Mesenteric fat pad (tissue), 1 donor: ENCODE data around the gene FYN. TPM values are rescaled to one million over a fixed set of nuclear protein-coding genes. Genes with fewer than 3 reads are reported as not detected.

Source experiments
- DNase-seq: peaks from one replicate; pipeline ENCODE4 v3.0.0-alpha.2; 2020; ENCODE audit warnings: low spot score
- total RNA-seq: library from RNA; stranded (reverse); fragmentation: NEBNext Ultra II Directional; extraction: Animal tissue kit (Norgen Biotek cat#: 25700); gene quantifications from one replicate; pipeline ENCODE4 v1.2.1, GENCODE V29; 2021
- donor health status: DM: yes; HTN: yes; CAD: no.

FYN gene
- total RNA-seq, 1 donor from 2014 or later = 183 TPM

- no peak for DNase-seq
These were observed 64.0 kb downstream of the FYN start for GRCh38 chr6:111809264-111809663.

DNA sequence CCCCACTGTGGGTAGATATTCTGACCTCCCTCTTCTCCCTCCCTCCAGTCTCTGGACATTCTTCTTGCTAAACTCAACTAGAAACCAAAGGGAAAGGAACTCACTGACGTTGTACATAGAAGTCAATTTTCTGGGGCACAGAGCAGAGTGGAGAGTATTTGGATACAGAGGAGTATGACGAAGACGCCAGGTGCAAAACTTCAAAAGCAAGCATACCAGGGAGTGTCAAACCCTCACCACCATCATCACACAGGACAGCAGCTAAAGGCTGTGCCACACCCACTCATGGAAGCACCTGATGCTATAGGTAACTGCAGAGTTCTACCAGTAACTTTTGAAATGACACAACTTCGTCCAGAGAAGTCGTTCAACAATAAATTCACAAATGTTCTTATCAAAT lies 64.8 kb downstream of the FYN start:
- no peak for DNase-seq

DNA sequence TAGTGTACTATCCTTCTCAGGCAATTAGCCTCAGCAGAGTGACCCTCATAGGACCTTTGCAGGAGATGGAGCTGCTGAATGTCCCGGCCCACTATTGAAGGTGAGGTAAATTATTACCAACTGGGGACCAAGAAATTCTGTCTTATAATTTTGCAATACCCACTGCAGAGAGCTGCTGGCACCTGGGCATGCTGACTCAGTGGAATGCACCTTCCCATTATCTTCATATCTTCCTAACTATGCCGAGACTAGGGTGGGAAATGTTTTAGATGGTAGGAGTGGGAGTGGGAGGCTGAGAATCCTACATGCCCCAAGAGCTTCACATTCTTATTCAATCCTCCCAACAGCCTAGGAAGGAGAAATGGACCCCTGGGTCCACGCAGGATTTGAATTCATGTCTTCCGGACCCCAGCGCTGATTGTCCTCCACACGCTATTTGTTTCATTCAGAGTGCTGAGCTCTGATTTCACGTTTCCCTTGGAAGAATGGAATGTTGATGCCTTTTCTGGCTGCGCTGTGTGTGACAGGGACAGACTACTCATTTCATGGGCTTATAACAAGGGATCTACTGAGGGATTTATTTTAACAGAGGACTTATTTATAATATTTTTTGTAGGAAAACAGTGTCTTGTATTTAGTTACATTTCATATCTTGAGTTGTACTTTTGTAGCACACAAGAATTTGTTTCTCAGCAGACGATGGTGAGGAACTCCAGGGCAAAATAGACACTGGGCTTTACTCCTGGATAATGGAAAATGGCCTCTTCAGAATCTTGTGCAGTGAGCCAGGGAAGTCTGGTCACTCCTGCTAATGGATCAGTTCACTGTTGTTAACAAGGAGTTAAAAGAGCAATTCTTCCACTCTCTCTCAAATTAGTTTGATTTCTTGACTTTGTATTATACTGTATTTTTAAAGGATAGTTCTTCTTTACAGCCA lies 66.4 kb downstream of the FYN start:
- no peak for DNase-seq

DNA sequence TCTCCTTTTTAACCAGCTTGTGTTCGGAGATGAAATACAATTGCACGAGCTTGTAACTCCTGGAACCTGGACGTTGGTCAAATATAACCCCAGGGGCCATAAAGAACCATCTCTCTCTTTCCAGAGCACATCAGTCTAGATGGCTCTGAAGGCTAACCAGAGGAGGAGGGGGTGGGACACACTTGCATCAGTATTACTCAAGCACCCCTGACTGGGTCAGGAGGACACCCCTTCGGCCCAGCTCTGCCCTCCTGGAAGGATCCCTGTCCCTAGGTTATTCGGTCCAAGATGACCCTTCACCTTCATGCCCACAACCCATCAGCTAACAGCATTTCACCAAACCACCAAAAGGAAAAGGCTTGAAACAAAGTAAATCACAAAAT lies 67.1 kb downstream of the FYN start:
- no peak for DNase-seq

- DNase-seq = no peak
These were observed 67.6 kb downstream of the FYN start for GRCh38 chr6:111805511-111806164.

GRCh38 chr6:111804627-111805235 lies 68.5 kb downstream of the FYN start:
- no peak for DNase-seq

GRCh38 chr6:111803804-111804203 lies 69.4 kb downstream of the FYN start:
- DNase-seq = no peak

GRCh38 chr6:111803371-111803770 lies 69.9 kb downstream of the FYN start:
- no peak for DNase-seq

- DNase-seq = no peak
These were observed 70.4 kb downstream of the FYN start for GRCh38 chr6:111802720-111803330.

DNA sequence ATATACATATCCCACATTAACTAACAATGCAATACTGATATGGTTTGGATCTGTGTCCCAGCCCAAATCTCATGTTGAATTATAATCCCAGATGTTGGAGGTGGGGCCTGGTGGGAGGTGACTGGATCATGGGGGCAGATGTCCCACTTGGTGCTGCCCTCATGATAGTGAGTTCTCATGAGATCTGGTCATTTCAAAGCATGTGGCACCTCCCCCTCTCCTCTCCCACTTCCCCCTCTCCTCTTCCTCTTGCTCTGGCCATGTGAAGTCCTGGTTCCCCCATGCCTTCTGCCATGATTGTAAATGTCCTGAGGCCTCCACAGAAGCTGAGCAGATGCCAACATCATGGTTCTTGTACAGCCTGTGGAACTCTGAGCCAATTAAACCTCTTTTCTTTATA lies 71.2 kb downstream of the FYN start:
- DNase-seq = no peak

GRCh38 chr6:111800821-111801220 lies 72.4 kb downstream of the FYN start:
- DNase-seq = no peak

GRCh38 chr6:111800259-111800765 lies 72.9 kb downstream of the FYN start:
- DNase-seq = no peak

DNA sequence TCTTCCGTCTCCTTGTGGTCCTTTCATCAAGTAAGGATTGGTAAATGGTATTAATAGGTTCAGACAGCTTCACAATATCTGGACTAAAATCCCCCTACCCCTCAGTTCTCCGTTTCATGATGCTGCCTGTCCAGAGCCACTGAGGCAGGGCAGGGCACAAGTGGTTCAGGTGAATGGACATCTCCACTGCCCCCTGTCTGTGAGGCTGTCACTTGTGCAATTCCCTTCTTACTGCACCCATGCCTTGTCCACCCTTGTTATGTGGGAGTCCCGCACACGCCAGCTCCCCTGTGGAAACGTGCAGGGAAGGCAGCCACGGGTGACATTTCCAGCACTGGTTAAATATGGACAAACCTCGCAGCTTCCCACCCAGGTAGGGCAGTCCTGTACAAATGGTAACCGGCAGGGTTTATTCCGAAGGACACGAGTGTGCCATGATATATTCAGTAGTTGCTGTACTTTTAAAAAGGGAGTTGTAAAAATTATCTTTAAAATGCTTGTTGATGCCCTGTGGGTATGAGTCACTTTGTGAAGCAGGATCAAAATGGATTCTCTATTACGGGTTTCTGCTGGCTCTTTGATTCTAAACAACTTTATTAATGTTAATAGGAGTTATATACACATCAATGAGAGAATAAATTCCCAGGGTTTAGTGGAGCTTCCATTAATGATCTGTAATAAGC lies 73.5 kb downstream of the FYN start:
- DNase-seq = no peak

GRCh38 chr6:111798281-111798725 lies 74.9 kb downstream of the FYN start:
- no peak for DNase-seq

- DNase-seq = no peak
These were observed 76.8 kb downstream of the FYN start for GRCh38 chr6:111796310-111796918.

DNA sequence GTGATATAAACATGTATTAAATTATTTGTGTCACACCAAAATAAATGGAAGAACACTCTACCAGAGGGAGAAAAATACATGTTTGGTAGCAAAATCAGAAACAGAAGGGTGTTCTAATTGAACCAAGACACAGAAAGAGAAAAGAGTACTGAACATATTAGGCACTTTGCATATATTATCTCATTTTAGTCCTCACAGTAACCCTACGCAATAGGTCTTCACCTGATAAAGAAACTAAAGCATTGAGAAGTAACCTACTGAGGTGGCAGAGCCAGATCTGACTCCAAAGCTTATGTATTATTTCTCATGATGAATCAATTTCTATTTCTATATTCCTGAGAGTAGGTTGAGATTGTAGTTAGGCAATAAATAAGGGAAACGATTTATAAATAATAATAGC lies 77.7 kb downstream of the FYN start:
- no peak for DNase-seq

DNA sequence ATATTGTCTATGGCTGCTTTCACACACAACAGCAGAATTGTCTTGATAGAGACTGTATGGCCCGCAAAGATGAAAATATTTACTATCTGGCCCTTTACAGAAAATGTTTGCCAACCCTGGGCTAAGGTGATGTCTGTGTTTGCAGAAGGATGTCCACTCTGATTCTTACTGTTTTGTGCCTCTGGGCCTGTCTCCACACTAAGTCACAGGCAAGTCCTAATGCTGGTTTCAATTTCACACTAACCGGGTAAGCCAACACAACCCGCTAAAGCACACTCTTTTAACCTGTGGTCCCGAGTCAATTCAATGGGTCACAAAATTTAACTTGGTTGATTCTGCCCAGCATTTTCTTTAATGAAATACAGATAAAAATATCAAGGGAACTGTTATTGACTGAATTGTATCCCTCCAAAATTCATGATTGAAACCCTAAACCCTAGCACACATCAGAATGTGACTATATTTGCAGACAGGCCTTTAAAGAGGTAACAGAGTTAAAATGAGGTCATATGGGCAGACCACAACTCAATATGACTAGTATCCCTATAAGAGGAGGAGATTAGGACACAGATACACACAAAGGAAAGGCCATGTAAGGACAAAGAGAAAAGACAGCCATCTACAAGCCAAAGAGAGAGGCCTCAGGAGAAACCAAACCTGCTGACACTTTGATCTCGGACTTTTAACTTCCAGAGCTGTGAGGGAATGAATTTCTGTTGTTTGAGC lies 78.4 kb downstream of the FYN start:
- DNase-seq = no peak

- DNase-seq = no peak
These were observed 79.0 kb downstream of the FYN start for GRCh38 chr6:111794300-111794699.

- DNase-seq = no peak
These were observed 79.5 kb downstream of the FYN start for GRCh38 chr6:111793711-111794111.
